Right lobe of liver (tissue), 6 donors: ENCODE measurements around the gene MED15. TPM values are rescaled to one million over a fixed set of nuclear protein-coding genes. Genes with fewer than 3 reads are reported as not detected.

Experiments
- ATAC-seq, 4 donors: fragments of 200-7000 bp; cut with Tn5 transposase; one replicate each; pipeline ENCODE4 v1.9.1; 2020; ENCODE audit warnings: mild to moderate bottlenecking in 4 of 4, moderate library complexity in 4 of 4
- DNase-seq, 3 donors: peaks; one replicate each; pipeline ENCODE4 v3.0.0-alpha.2; 2020
- H3K27ac ChIP-seq, 3 donors: fragments of 200-600 bp; one replicate each; pipeline ENCODE4 v1.8.0; 2022
- H3K27me3 ChIP-seq, 2 donors: fragments of 200-600 bp; one replicate each; pipeline ENCODE4 v1.8.0; 2022
- H3K36me3 ChIP-seq, 4 donors: fragments of 200-600 bp; sonication (generic) in 1 of 4; one replicate each; pipeline versions ENCODE4 v1.5.1 to v1.8.0; 2017 to 2022; ENCODE audit warnings: control low read depth in 1 of 4
- H3K4me1 ChIP-seq, 4 donors: fragments of 200-600 bp; sonication (generic) in 1 of 4; one replicate each; pipeline versions ENCODE4 v1.5.1 to v1.8.0; 2017 to 2022; ENCODE audit warnings: control low read depth in 1 of 4
- H3K4me3 ChIP-seq, 3 donors: fragments of 200-600 bp; one replicate each; pipeline ENCODE4 v1.8.0; 2022
- H3K9me3 ChIP-seq, 4 donors: fragments of 200-600 bp; sonication (generic) in 1 of 4; one replicate each; pipeline versions ENCODE4 v1.5.1 to v1.8.0; 2017 to 2022; ENCODE audit warnings: control low read depth in 1 of 4
- POLR2A ChIP-seq: fragments of 450-650 bp; IDR thresholded peaks from one replicate; pipeline ENCODE4 v1.6.1; 2017; ENCODE audit warnings: antibody characterized with exemption, mild to moderate bottlenecking
- WGBS: methylation state at CpG from one replicate; pipeline ENCODE4 v1.1.6; 2018; ENCODE audit warnings: low coverage, low lambda C conversion rate; ENCODE audit not compliant: insufficient coverage; ENCODE audit errors: missing lambda C conversion rate; 5-methylcytosine and 5-hydroxymethylcytosine counted together
- intact Hi-C, 2 donors: fragments of 100-400 bp; cut with DNase I; formaldehyde crosslinking; loops; one replicate each; pipeline versions ENCODE4 v1.11.2 to v1.14.1; 2022
- total RNA-seq, 6 experiments: library from RNA; depleted of rRNA in 2 of 6; stranded (reverse); fragments of >200 nt in 2 of 6; fragmentation: NEBNext Ultra II Directional in 3 of 6; extraction: Animal tissue kit (Norgen Biotek cat#: 25700) in 3 of 6; gene quantifications; one replicate each; pipeline versions ENCODE4 v1.1.0 to v1.2.4, GENCODE V29; 2016 to 2023
- TF ChIP-seq, protein P1 (sequence below), 4 donors: fragments of 200-600 bp in 3 of 4; fragments of 450-650 bp in 1 of 4; IDR thresholded peaks; one replicate each; pipeline versions ENCODE4 v1.5.1 to v1.8.0; 2016 to 2022; ENCODE audit warnings: antibody characterized with exemption in 4 of 4, mild to moderate bottlenecking in 2 of 4
- donor health status: DM: no; HTN: yes; CAD: no.
- donor health status: DM: no; HTN: no; CAD: no.
- donor health status: DM: no; HTN: no; CAD: no.
- donor health status: DM: no; HTN: yes; CAD: no.
- donor health status: DM: no; HTN: yes; CAD: no.

MED15 gene
- total RNA-seq, 6 experiments from 2014 or later = 15.7 to 34.7 (median 23.6) TPM

DNA sequence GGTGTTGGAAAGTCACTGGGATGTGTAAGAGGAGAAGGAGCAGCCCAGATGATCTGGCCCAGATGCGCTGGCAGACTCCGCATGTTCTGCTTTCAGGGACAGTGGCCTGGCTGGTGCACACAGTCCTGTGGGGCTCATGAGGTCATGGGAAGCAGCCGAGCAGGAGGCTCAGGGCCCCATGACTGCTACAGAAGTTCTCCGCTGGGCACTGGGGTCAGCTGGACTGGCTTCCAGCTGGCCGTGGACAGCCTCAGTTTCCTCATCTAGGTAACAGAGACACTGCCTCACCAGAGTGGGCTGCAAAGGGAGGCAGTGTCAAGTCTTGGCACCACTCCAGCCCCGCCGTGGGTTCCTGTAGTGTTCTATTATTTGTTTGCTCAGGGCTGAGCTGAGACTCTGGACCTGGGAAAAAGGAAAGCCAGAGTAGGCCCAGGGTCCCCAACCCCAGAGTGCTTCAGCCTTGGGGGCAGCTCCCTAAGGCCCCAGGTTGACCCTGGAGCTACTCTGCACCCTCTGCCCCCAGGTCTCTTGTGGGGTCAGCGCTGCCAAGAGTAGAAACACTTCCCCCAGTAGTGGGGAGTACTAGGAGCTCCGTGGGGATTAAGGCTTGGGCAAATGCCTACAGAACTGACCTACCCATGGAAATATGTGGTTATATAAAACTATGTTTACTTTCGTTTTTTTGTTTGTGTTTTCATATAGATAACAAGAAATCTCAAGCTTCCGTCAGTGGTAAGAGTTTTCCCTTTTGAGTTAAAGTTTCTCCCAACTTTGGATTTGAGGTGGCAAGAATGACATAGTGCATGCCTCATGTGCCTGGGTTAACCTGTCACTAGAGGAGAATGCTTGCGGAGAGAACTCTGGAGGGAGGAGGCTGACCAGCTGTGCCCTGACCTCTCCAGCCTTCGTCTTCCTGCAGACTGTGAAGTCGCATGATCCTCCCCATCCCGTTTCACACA lies 45.3 kb downstream of the MED15 start:
- no peak for DNase-seq
- WGBS = 55% methylated on average over 11 of the region's 15 CpGs

DNA sequence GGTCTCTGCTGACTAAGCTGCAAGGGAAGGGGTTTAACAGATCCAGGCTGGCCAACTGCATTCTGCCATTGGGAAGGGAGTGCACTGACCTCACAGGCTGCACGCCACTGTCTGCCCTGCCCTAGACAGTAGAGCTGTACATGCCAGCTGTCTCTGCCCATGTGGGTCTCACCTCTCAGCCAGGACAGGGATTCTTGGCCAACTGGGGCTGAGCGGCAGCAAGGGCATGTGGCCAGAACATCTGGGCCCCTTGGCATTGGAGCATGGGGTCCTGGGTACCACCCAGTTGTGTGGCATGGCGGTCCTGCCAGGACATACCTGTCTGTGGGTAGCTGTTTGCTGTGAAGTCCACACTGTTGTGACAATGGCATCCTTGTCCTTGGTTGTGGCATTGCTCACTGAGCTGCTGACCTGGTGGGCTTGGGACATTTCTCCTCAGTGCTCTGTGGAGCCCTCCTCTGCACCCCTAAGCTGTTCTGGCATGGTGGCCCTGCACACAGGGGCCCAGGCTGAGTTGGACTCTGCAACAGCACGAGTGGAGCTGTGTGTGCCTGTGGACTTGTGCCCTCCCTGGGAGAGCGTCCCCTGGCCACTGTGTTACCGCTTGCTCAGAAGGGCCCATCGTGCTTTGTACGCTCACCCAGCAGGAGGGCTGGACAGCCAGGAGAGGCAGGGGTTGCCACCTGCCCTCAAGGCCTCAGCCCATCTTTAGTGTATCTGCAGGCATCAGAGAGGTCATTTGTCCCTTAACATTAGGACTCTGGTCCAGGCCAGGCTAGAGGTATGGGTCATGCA lies 46.7 kb downstream of the MED15 start:
- intact Hi-C loops = no loop called here
- no peak for ATAC-seq

More for the DNA sequence above, 45.3 kb downstream of the MED15 start:
- H3K4me3 ChIP-seq = no peak overlapping the region
- no peaks in the 10 kb centered on the region for H3K27me3 ChIP-seq
- no peaks in the 10 kb centered on the region for H3K9me3 ChIP-seq
- peaks cover 0 to 17% (median 7%) of the 10 kb centered on the region in 4 donors for H3K36me3 ChIP-seq
- H3K27ac ChIP-seq = peak overlapping the region; percentile 64 to 72 (median 69)
- intact Hi-C loops = no loop called here
- ATAC-seq = peak; percentile 41 to 61 (median 46)
- H3K4me1 ChIP-seq = peaks cover 0 to 36% (median 13%) of the 10 kb centered on the region in 4 donors
- TF ChIP-seq, protein P1, sequence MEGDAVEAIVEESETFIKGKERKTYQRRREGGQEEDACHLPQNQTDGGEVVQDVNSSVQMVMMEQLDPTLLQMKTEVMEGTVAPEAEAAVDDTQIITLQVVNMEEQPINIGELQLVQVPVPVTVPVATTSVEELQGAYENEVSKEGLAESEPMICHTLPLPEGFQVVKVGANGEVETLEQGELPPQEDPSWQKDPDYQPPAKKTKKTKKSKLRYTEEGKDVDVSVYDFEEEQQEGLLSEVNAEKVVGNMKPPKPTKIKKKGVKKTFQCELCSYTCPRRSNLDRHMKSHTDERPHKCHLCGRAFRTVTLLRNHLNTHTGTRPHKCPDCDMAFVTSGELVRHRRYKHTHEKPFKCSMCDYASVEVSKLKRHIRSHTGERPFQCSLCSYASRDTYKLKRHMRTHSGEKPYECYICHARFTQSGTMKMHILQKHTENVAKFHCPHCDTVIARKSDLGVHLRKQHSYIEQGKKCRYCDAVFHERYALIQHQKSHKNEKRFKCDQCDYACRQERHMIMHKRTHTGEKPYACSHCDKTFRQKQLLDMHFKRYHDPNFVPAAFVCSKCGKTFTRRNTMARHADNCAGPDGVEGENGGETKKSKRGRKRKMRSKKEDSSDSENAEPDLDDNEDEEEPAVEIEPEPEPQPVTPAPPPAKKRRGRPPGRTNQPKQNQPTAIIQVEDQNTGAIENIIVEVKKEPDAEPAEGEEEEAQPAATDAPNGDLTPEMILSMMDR (IDR thresholded peaks at IDR 0.05) = no peak
- TF ChIP-seq POLR2A = no peak

GRCh38 chr22:20554824-20555223 lies 47.4 kb downstream of the MED15 start:
- DNase-seq (no peak), ATAC-seq (no peak)
- Histone ChIP-seq H3K4me3 (no peak overlapping the region), H3K9me3 (no peaks in the 10 kb centered on the region), H3K36me3 (peaks cover 0 to 20% (median 8%) of the 10 kb centered on the region in 4 donors), H3K27me3 (no peaks in the 10 kb centered on the region), H3K4me1 (peaks cover 0 to 35% (median 13%) of the 10 kb centered on the region in 4 donors), H3K27ac (no peak overlapping the region)
- no peak for TF ChIP-seq POLR2A
- TF ChIP-seq, protein P1 (IDR thresholded peaks at IDR 0.05) = no peak
- WGBS = no CpG with 5 or more reads among the region's 14 CpGs
- intact Hi-C loops = no loop called here

More for the DNA sequence above, 46.7 kb downstream of the MED15 start:
- Histone ChIP-seq H3K4me3 (no peak overlapping the region), H3K9me3 (no peaks in the 10 kb centered on the region), H3K4me1 (peaks cover 0 to 36% (median 13%) of the 10 kb centered on the region in 4 donors), H3K36me3 (peaks cover 0 to 17% (median 8%) of the 10 kb centered on the region in 4 donors), H3K27me3 (no peaks in the 10 kb centered on the region), H3K27ac (peak overlapping the region in 1 of 3 donors; percentile 29)
- DNase-seq = no peak
- WGBS = no CpG with 5 or more reads among the region's 8 CpGs
- TF ChIP-seq POLR2A = no peak
- TF ChIP-seq, protein P1 (IDR thresholded peaks at IDR 0.05) = no peak

DNA sequence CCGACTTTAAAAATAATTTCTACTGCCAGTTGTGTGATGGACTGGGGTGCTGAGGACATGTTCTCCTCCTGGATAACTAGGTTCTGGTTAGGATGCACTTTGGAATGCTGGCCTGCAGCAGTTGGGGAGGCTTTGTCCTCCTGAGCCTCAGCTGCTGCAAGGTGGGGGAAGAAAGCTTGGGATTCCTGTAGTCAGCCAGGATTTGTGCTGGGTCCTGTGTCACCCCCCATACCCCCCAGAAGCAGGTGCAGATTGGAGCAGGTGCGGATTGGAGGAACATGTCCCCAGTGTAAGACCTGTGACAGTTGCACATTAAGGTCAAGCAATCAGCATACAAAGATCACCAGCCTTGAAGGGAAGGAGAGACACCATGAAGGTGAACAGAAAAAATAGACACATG lies 51.1 kb downstream of the MED15 start:
- 80% methylated on average over 1 of the region's 2 CpGs for WGBS
- ATAC-seq = no peak
- Histone ChIP-seq H3K4me3 (no peak overlapping the region), H3K9me3 (no peaks in the 10 kb centered on the region), H3K36me3 (peaks cover 0 to 31% (median 8%) of the 10 kb centered on the region in 4 donors), H3K27ac (no peak overlapping the region), H3K27me3 (no peaks in the 10 kb centered on the region), H3K4me1 (peaks cover 0 to 5% (median 2%) of the 10 kb centered on the region in 4 donors)
- no peak for DNase-seq
- intact Hi-C loops = no loop called here
- no peak for TF ChIP-seq POLR2A
- TF ChIP-seq, protein P1 (IDR thresholded peaks at IDR 0.05) = no peak
